HG02943 (cell line): ENCODE measurements around the gene GPR61.

Source experiments
- ATAC-seq: cut with Tn5 transposase; IDR thresholded peaks from one replicate; pipeline ENCODE4 v1.9.1; 2021; ENCODE audit warnings: mild to moderate bottlenecking, low read depth, moderate library complexity; ENCODE audit not compliant: unreplicated experiment

Gene GPR61, protein sequence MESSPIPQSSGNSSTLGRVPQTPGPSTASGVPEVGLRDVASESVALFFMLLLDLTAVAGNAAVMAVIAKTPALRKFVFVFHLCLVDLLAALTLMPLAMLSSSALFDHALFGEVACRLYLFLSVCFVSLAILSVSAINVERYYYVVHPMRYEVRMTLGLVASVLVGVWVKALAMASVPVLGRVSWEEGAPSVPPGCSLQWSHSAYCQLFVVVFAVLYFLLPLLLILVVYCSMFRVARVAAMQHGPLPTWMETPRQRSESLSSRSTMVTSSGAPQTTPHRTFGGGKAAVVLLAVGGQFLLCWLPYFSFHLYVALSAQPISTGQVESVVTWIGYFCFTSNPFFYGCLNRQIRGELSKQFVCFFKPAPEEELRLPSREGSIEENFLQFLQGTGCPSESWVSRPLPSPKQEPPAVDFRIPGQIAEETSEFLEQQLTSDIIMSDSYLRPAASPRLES

GRCh38 chr1:109539676-109540075 is at the start of gene GPR61:
GPR61 (plus strand) TSS chr1:109539872; CDS start chr1:109543023, 3,151 bp downstream.
- no peak for ATAC-seq

DNA sequence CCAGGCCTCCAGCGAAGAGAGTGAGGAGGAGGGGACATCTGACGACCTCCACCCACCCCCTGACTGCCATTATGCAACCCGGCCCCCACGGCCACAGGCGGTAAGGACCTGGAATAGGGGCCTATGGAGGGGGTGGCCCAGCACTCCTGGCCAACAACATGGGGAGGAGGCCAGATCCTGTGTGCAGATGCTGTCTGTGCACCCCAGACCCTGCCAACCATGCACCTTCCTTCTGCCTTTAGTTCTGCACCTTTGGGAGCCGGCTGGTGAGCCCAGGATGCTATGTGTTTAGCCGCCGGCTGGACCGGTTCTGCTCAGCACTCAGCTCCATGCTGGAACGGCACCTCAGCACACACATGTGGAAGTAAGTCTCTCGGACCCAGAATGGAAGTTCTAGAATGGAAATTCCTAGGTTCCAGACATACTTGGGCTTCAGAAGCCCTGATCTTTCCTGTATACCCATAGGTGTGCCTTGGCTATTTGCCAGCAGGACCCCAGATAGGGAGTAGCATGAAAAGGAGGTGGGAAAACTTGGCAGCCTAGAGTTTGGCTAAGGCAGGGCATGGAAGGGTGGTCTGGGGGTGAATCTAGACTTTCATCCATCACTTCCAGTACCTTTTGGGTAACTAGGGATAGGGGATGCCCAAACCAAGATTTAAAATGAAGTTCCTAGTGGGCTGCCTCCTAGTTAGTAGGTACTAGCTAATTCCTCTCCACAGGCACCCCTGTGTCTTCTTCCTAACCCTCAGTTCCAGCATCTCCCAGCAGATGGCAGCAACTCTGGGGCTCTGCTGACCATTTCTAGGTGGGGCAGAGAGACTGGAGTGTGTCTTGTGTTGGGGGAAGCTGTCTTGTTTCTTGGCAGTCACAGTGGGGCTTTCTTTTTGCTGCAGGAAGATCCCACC is 49.4 kb upstream of the GPR61 start:
- no peak for ATAC-seq

DNA sequence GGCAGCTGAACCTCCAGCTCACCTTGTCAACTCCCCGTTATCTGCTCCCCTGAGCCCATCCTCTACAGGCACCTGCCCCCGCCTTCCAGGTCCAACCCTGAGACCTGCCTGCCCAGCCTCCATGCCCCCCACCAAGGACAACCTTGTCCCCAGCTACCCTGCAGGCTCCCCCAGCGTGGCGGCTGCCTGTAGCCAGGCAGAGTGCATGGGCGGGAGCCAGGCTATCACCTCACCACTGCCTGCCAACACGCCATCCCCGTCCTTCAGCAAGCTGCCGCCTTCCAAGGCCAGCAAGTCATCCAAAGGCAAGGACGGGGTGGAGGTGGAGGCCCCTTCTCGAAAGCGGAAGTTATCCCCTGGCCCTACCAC is 48.8 kb upstream of the GPR61 start:
- ATAC-seq: no peak

- no peak for ATAC-seq
Observed at GRCh38 chr1:109491372-109491771, 48.3 kb upstream of the GPR61 start.

GRCh38 chr1:109492779-109493178 is 46.9 kb upstream of the GPR61 start:
- no peak for ATAC-seq

DNA sequence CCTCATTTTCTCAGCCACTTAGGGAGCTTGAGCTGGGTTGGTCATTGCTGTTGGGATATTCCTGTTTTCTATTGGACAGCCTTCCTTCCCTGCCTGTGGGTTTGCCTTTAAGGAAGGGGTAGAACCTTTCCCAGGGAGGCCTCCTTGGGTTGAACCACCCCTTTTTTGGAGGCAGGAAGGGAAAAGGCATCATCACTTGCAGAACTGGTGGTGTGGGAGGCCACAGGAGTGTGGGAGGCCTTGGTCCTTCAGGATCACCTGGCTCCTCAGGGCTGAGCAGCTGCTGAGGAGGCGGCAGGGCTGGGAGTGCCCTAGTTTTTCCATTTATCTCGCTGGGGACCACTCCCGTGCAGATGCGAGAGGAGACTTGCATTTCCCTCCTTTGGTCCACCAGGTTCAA is 46.4 kb upstream of the GPR61 start:
- no peak for ATAC-seq

DNA sequence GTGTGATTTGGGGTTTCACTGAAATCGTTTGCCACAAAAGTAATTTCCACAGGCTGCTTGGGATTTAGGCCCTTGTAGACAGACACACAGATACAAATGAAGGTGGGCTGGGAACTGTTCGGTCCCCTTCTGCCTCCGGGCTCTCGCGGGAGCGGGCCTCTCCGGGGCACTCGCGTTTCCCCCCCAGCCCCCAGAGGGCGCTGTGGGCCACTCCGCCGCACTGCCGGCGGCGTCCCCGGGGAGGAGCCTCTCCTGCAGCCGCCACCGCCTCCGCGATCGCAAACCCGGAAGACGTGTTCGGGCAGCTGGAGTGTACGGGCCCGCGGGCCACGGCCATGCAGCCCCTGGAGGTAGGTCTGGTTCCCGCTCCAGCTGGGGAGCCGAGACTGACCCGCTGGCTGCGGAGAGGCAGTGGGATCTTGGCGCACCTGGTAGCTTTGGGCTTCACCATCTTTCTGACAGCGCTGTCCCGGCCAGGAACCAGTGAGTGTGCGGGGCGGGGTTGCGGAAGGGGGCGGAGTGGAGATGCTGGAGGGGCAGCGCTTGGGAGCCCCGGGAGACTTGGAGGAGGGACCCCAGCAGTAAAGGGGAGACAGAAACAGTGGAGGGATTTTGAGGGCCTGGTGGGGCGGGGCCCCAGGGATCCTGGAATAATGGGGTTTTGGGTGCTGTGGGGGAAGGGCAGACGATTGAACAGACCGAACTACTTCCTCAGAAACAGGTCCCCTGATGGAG is 45.7 kb upstream of the GPR61 start, which contains the start of gene CYB561D1:
TSS of gene CYB561D1 (plus strand) at position 290 of the 735 bp plus-strand sequence. CDS start at position 336, 46 bp downstream.
- peak; percentile 87 for ATAC-seq

- ATAC-seq: no peak
Observed at GRCh38 chr1:109495738-109496137, 43.9 kb upstream of the GPR61 start.

DNA sequence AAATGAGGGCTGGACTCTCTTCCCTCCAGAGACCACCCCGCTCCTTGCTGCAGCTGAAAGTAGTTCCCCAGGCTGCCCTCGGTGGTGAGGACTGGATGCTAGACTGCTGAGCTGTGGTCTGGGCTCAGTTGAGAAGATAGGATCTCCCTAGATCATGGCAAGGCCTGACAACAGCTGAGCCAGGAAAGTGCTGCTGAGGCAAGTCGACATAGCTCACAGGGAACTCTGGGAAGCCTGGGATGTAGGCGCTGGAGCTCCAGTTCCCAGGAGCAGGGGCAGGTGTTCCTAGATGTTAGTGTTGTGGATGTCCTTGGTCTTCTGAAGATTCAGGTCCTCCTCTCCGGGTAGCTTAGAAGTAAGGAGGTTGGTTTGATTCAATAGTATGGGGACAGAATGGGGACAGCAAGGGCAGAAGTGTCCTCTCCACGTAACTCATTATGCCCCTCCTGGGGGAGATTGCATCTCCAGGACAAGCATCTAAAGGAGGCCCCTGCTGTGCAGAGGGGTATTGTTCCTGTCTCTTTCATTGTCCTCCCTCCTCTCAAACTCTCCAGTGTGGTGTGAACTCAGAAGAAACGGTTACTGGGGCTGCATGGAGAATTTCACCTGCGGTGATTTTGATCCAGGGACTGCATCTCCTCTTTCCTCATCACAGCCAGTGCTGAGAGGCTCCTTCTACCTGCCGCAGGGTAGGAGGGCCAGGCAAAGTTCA is 42.1 kb upstream of the GPR61 start:
- ATAC-seq: no peak

- no peak for ATAC-seq
Observed at GRCh38 chr1:109498161-109498801, 41.4 kb upstream of the GPR61 start.

DNA sequence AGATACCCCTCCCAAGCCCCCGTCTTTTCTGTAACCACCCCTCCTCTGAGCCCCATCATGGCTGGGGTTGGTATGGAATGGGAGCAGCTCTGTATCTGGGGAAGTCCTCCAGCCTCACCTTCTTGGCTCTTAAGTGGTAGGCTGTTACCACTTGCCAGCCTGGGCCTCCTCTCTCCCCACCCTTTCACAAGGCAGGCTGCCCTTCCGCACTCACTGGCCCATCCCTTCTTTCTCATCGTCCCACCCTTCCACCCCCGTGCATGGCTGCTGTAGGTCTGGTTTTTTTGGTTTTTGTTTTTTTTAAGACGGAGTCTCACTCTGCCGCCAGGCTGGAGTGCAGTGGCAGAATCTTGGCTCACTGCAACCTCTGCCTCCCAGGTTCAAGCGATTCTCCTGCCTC is 40.6 kb upstream of the GPR61 start:
- no peak for ATAC-seq

GRCh38 chr1:109499661-109500536 is 39.8 kb upstream of the GPR61 start:
- ATAC-seq: no peak

DNA sequence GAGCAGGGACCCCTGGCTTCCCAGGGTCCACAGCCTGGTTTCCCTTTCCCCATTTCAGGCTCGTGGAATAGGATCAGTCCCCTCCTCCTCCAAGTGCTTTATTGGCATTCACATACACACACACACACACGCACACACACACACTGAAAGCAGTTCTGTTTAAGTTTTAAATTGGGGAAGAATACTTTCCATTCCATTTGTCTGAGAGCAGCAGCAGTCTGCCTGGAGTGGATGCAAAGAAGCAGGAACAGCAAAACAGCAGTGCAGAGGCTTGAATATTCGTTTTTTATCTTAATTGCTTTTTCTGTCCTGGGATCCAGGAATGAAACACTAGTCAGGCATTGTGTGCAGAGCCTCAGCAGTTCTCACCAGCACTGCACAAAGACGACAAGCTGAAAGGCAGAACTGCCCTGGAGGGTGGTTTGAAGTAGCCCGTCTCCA is 38.7 kb upstream of the GPR61 start:
- ATAC-seq: no peak

- ATAC-seq: no peak
Observed at GRCh38 chr1:109501644-109502363, 37.9 kb upstream of the GPR61 start.

- no peak for ATAC-seq
Observed at GRCh38 chr1:109502364-109502851, 37.3 kb upstream of the GPR61 start.

GRCh38 chr1:109503935-109504334 is 35.7 kb upstream of the GPR61 start:
- no peak for ATAC-seq

DNA sequence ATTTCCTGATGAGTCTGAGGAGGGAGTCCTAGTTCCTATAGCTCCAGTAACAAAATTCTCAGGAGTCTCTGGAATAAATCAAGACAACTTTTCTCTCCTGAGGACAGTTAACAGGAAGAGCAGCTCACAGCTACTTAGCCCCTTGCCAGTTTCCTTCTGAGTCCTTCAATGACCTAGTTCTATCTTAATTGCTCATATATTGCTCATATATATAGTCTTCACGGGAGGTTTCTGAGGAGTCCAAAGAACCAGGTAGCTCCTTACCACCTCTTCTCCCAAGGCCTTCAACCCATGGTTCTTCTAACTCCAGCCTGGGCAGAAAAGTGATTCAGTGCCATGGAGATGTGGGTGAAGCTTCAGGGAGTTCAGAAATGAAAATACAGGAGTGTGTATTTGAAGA is 34.7 kb upstream of the GPR61 start:
- ATAC-seq: no peak
